Panc1 (cell line): ENCODE data around the gene ABHD14A. TPM values are rescaled to one million over a fixed set of nuclear protein-coding genes. Genes with fewer than 3 reads are reported as not detected.
A peak's percentile ranks its signal among the peaks of the same experiment; 100 is the strongest.

ENCODE experiments used
- ATAC-seq: fragments of 200-7000 bp; cut with Tn5 transposase; 2 replicates; pipeline ENCODE4 v1.9.1; 2020; ENCODE audit warnings: mild to moderate bottlenecking, moderate library complexity
- BruUV-seq: library from RNA; stranded (reverse); fragments of 400-500 nt; replicated peaks from 2 replicates; lab custom pipeline; 2021; lab: Mats Ljungman, UMichigan
- CTCF ChIA-PET: fragments of 300-600 bp; sonication (Branson Sonifier 250); formaldehyde crosslinking; loops from one replicate; lab custom pipeline; 2022; ENCODE audit warnings: antibody characterized with exemption; lab: Charles Lee
- POLR2A ChIA-PET: fragments of 300-600 bp; sonication (Branson Sonifier 250); formaldehyde crosslinking; loops from one replicate; lab custom pipeline; 2022; ENCODE audit warnings: antibody characterized with exemption; lab: Charles Lee
- DNase-seq: peaks from one replicate; pipeline ENCODE4 v3.0.0-alpha.2; 2010; ENCODE audit warnings: low read depth, low spot score
- H3K27ac ChIP-seq: 2 replicates; pipeline ENCODE4 v1.5.1; 2011; ENCODE audit warnings: mild to moderate bottlenecking, low read length, inconsistent platforms
- H3K27me3 ChIP-seq: fragments of 200-500 bp; sonication (Bioruptor generic); 2 replicates; pipeline ENCODE4 v1.6.0; 2014; ENCODE audit warnings: low read length, inconsistent platforms; ENCODE audit not compliant: control insufficient read depth, insufficient read depth
- H3K36me3 ChIP-seq: fragments of 200-500 bp; sonication (Bioruptor generic); 2 replicates; pipeline ENCODE4 v1.5.1; 2014; ENCODE audit warnings: inconsistent platforms, mild to moderate bottlenecking, low read length, moderate library complexity; ENCODE audit not compliant: control insufficient read depth, insufficient read depth
- H3K4me1 ChIP-seq: 2 replicates; pipeline ENCODE4 v1.5.1; 2011; ENCODE audit warnings: inconsistent platforms, mild to moderate bottlenecking, low read length, moderate library complexity; ENCODE audit not compliant: control insufficient read depth, insufficient read depth
- H3K4me3 ChIP-seq, 2 experiments: 2 replicates each; pipeline ENCODE4 v1.5.1; 2011 to 2012; ENCODE audit warnings: low read depth in 2 of 2, low read length in 2 of 2, mild to moderate bottlenecking in 2 of 2, inconsistent platforms in 1 of 2, moderate library complexity in 1 of 2
- H3K9me3 ChIP-seq: fragments of 200-500 bp; sonication (Bioruptor generic); 2 replicates; pipeline ENCODE4 v1.5.1; 2014; ENCODE audit warnings: low read depth, mild to moderate bottlenecking, inconsistent platforms, low read length, moderate library complexity; ENCODE audit not compliant: control insufficient read depth, insufficient read depth
- CTCF ChIP-seq: fragments of 450-650 bp; IDR thresholded peaks from 2 replicates; pipeline ENCODE4 v1.5.1; 2017; ENCODE audit warnings: mild to moderate bottlenecking
- POLR2AphosphoS5 ChIP-seq: IDR thresholded peaks from 2 replicates; pipeline ENCODE4 v1.6.1; 2012; ENCODE audit warnings: mild to moderate bottlenecking, low read depth, low read length, moderate library complexity
- REST ChIP-seq, 2 experiments: IDR thresholded peaks; 2 replicates each; pipeline ENCODE4 v1.6.1; 2011 to 2012; ENCODE audit warnings: low read depth in 2 of 2, control low read depth in 1 of 2, low read length in 1 of 2, mild to moderate bottlenecking in 1 of 2, moderate library complexity in 1 of 2; ENCODE audit not compliant: insufficient read depth in 1 of 2
- SIN3A ChIP-seq: IDR thresholded peaks from 2 replicates; pipeline ENCODE4 v1.6.1; 2012; ENCODE audit warnings: low read depth, mild to moderate bottlenecking, low read length, moderate library complexity, borderline replicate concordance; ENCODE audit not compliant: insufficient read depth
- TCF7L2 ChIP-seq: IDR thresholded peaks from 2 replicates; pipeline ENCODE4 v1.6.1; 2011; ENCODE audit warnings: mild to moderate bottlenecking, low read depth, low read length, inconsistent platforms
- in situ Hi-C: cut with HindIII; loops from 2 replicates; pipeline ENCODE4 v1.10.0; 2016; ENCODE audit warnings: low sequenced_read_pairs, low pct_unique_long_range_greater_than_20kb
- intact Hi-C: fragments of 100-400 bp; cut with micrococcal nuclease; formaldehyde crosslinking; loops from one replicate; pipeline ENCODE4 v1.10.0; 2022; ENCODE audit not compliant: unreplicated experiment
- total RNA-seq: library from RNA; stranded (reverse); gene quantifications from one replicate; pipeline ENCODE4 v1.2.1, GENCODE V29; 2021; ENCODE audit not compliant: unreplicated experiment

Gene ABHD14A
- total RNA-seq, 1 experiment from 2014 or later, result 11.3 TPM

- no peaks in the 10 kb centered on the region; the same call in 1 of the 2 replicates for H3K36me3 ChIP-seq
- no peak for TF ChIP-seq TCF7L2
- 0 out of 2 replicates have a peak, but pooled peaks have one; percentile 55 for TF ChIP-seq SIN3A
- peak; percentile 98 for TF ChIP-seq CTCF
- no peak for TF ChIP-seq REST (IDR thresholded peaks at IDR 0.05; ENCODE audit: insufficient read depth in 1 of 2, low read depth in 2 of 2, low read length in 1 of 2)
- peak; percentile 54; the same call in 1 of the 2 replicates for TF ChIP-seq POLR2AphosphoS5
- no peaks in the 10 kb centered on the region for H3K27me3 ChIP-seq
- intact Hi-C loops (loop anchor here (2.0 kb wide), 1 partner anchor 33 kb away; the partner anchor contains the start of genes ABHD14A and ABHD14B), in situ Hi-C loops (no loop called here)
- peak within 1 kb of the TSS; percentile 95 for H3K27ac ChIP-seq
- peaks cover 7% of the 10 kb centered on the region; the same call in 1 of the 2 replicates for H3K4me1 ChIP-seq
- no TSS peak for BruUV-seq
- ChIA-PET CTCF (interaction anchor here (0.7 to 1.2 kb wide), 5 partner anchors 20 to 41 kb away, joined by 3 to 8 read pairs (median 3); partner anchors contain the start of genes ABHD14B and ACY1), POLR2A (interaction anchor here (0.6 to 0.9 kb wide), 3 partner anchors 52 to 216 kb away, joined by 3 to 5 read pairs (median 3); no protein-coding TSS in a partner anchor)
- DNase-seq, result peak; percentile 93
- peak; percentile 94 for ATAC-seq
- peak within 1 kb of the TSS; percentile 93 to 94 for H3K4me3 ChIP-seq
- H3K9me3 ChIP-seq, result no peaks in the 10 kb centered on the region
Measured at GRCh38 chr3:51941798-51942602, 32.9 kb upstream of the ABHD14A start, which contains the start of the genes PARP3 and RRP9. Gene PARP3 (plus strand): TSS chr3:51942363. CDS start chr3:51943356, 993 bp downstream. Gene RRP9 (minus strand): TSS chr3:51941904. CDS start chr3:51941867, 37 bp downstream.

- no peak for TF ChIP-seq CTCF
- Histone ChIP-seq H3K27me3 (no peaks in the 10 kb centered on the region), H3K27ac (peak overlapping the region; percentile 95), H3K4me3 (peak overlapping the region; percentile 45 to 61), H3K9me3 (no peaks in the 10 kb centered on the region), H3K36me3 (no peaks in the 10 kb centered on the region; the same call in 1 of the 2 replicates), H3K4me1 (peaks cover 7% of the 10 kb centered on the region; the same call in 1 of the 2 replicates)
- ChIA-PET POLR2A (interaction anchor here (0.9 kb wide), 1 partner anchor 52 kb away, joined by 3 read pairs; no protein-coding TSS in a partner anchor), CTCF (interaction anchor here (0.6 to 1.1 kb wide), 5 partner anchors 19 to 273 kb away, joined by 3 to 9 read pairs (median 6); partner anchors contain the start of genes ABHD14B and ACY1)
- in situ Hi-C loops, result no loop called here
- intact Hi-C loops, result loop anchor here (2.0 kb wide), 1 partner anchor 32 kb away; the partner anchor contains the start of genes ABHD14A and ABHD14B
- ATAC-seq (peak; percentile 42), DNase-seq (no peak)
- no TSS peak for BruUV-seq
Measured at GRCh38 chr3:51942603-51943450, 32.0 kb upstream of the ABHD14A start.
